ENCODE data around the gene EDIL3. TPM values are rescaled to one million over a fixed set of nuclear protein-coding genes. Genes with fewer than 3 reads are reported as not detected.

Gene EDIL3
- total and polyA plus RNA-seq, 10 of the 15 experiments (the other 5 are each of a cell fraction or from before 2014, with no cell fraction given), result 0.01 to 0.62 (median 0.20) TPM

GRCh38 chr5:83913593-83913992 lies 471.1 kb downstream of the EDIL3 start:
- H3K9ac ChIP-seq (ENCODE audit: control insufficient read depth, insufficient read depth, low read length), result no peak overlapping the region
- no peak overlapping the region for H2AFZ ChIP-seq (ENCODE audit: control insufficient read depth, low read depth, low read length)
- no peaks in the 10 kb centered on the region for H3K27me3 ChIP-seq (replicated peaks in 1 of 2; ENCODE audit: control insufficient read depth in 2 of 2, insufficient read depth in 2 of 2, low read length in 1 of 2)
- WGBS (ENCODE audit: insufficient coverage, insufficient replicate concordance, low lambda C conversion rate, missing lambda C conversion rate), result 46% methylated on average over 1 of the region's 1 CpG
- ChIA-PET RAD21 (ENCODE audit: unreplicated experiment) (no interaction called here), SMC1A (ENCODE audit: uncharacterized antibody, unreplicated experiment) (interaction anchor here (0.6 kb wide), 1 partner anchor 157 kb away, joined by 3 read pairs; no protein-coding TSS in a partner anchor), CTCF (interaction anchor here (5.8 kb wide), 1 partner anchor 14 kb away, joined by 42 read pairs; no protein-coding TSS in a partner anchor), POLR2A (no interaction called here)
- H4K20me1 ChIP-seq (ENCODE audit: control insufficient read depth, insufficient read depth), result no peaks in the 10 kb centered on the region
- intact Hi-C loops (cut with micrococcal nuclease; ENCODE audit: unreplicated experiment), result no loop called here
- no peaks in the 10 kb centered on the region for H3K36me3 ChIP-seq (ENCODE audit: control insufficient read depth in 2 of 2, insufficient read depth in 2 of 2, low read length in 1 of 2)
- H3K79me2 ChIP-seq (ENCODE audit: control insufficient read depth, insufficient read depth, low read length), result no peaks in the 10 kb centered on the region
- FAIRE-seq (no peak), DNase-seq (ENCODE audit: low read depth, low spot score) (no peak), ATAC-seq (no peak)
- H3K27ac ChIP-seq (ENCODE audit: control insufficient read depth, insufficient read depth), result no peak overlapping the region
- TF ChIP-seq MEF2B (IDR thresholded peaks at IDR 0.05; ENCODE audit: partially characterized antibody, poor library complexity, severe bottlenecking) (no peak), ZNF217 (IDR thresholded peaks at IDR 0.05) (no peak), PML (IDR thresholded peaks at IDR 0.05; ENCODE audit: low read length) (no peak)
- TF ChIP-seq, protein P1, sequence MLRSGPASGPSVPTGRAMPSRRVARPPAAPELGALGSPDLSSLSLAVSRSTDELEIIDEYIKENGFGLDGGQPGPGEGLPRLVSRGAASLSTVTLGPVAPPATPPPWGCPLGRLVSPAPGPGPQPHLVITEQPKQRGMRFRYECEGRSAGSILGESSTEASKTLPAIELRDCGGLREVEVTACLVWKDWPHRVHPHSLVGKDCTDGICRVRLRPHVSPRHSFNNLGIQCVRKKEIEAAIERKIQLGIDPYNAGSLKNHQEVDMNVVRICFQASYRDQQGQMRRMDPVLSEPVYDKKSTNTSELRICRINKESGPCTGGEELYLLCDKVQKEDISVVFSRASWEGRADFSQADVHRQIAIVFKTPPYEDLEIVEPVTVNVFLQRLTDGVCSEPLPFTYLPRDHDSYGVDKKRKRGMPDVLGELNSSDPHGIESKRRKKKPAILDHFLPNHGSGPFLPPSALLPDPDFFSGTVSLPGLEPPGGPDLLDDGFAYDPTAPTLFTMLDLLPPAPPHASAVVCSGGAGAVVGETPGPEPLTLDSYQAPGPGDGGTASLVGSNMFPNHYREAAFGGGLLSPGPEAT (IDR thresholded peaks at IDR 0.05; ENCODE audit: low read depth), result no peak
- TF ChIP-seq, protein P2, sequence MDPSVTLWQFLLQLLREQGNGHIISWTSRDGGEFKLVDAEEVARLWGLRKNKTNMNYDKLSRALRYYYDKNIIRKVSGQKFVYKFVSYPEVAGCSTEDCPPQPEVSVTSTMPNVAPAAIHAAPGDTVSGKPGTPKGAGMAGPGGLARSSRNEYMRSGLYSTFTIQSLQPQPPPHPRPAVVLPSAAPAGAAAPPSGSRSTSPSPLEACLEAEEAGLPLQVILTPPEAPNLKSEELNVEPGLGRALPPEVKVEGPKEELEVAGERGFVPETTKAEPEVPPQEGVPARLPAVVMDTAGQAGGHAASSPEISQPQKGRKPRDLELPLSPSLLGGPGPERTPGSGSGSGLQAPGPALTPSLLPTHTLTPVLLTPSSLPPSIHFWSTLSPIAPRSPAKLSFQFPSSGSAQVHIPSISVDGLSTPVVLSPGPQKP (IDR thresholded peaks at IDR 0.05; ENCODE audit: low read depth, low read length), result no peak
- H3K9me3 ChIP-seq (replicated peaks; ENCODE audit: control insufficient read depth, insufficient read depth, low read length), result no peaks in the 10 kb centered on the region
- in situ Hi-C loops (cut with MboI), result no loop called here
- H3K4me1 ChIP-seq (ENCODE audit: control insufficient read depth, insufficient read depth, low read length), result no peaks in the 10 kb centered on the region
- H3K4me2 ChIP-seq (ENCODE audit: control insufficient read depth, insufficient read depth), result no peak overlapping the region
- H3K4me3 ChIP-seq, result no peak overlapping the region
- no TSS peak for BruUV-seq (replicated peaks)
